ENCODE results near the gene CRIM1.

The CRIM1 gene

GRCh38 chr2:36490749-36491148 lies 135.2 kb downstream of the CRIM1 start:
- FAIRE-seq: no peak

- no peak for FAIRE-seq
These were observed 136.8 kb downstream of the CRIM1 start for GRCh38 chr2:36492216-36492945.

GRCh38 chr2:36493306-36493705 lies 137.7 kb downstream of the CRIM1 start:
- FAIRE-seq: no peak

- FAIRE-seq: peak; percentile 13
These were observed 142.1 kb downstream of the CRIM1 start for GRCh38 chr2:36497570-36498163.

- FAIRE-seq: no peak
These were observed 143.7 kb downstream of the CRIM1 start for GRCh38 chr2:36499128-36499820.

- FAIRE-seq: no peak
These were observed 144.5 kb downstream of the CRIM1 start for GRCh38 chr2:36500072-36500471.

GRCh38 chr2:36502081-36502480 lies 146.5 kb downstream of the CRIM1 start:
- no peak for FAIRE-seq

GRCh38 chr2:36507408-36507812 lies 151.8 kb downstream of the CRIM1 start:
- FAIRE-seq: no peak

GRCh38 chr2:36509075-36509474 lies 153.5 kb downstream of the CRIM1 start:
- no peak for FAIRE-seq

GRCh38 chr2:36511858-36512603 lies 156.5 kb downstream of the CRIM1 start:
- no peak for FAIRE-seq

- no peak for FAIRE-seq
These were observed 157.1 kb downstream of the CRIM1 start for GRCh38 chr2:36512705-36513104.

- FAIRE-seq: no peak
These were observed 158.1 kb downstream of the CRIM1 start for GRCh38 chr2:36513661-36514060.

- no peak for FAIRE-seq
These were observed 160.0 kb downstream of the CRIM1 start for GRCh38 chr2:36515538-36515937.

- no peak for FAIRE-seq
These were observed 160.7 kb downstream of the CRIM1 start for GRCh38 chr2:36516136-36516870.

- no peak for FAIRE-seq
These were observed 164.9 kb downstream of the CRIM1 start for GRCh38 chr2:36520431-36520830.

GRCh38 chr2:36523153-36523552 lies 167.6 kb downstream of the CRIM1 start:
- no peak for FAIRE-seq

GRCh38 chr2:36525245-36525644 lies 169.7 kb downstream of the CRIM1 start:
- FAIRE-seq: no peak

- no peak for FAIRE-seq
These were observed 170.6 kb downstream of the CRIM1 start for GRCh38 chr2:36526226-36526625.

- FAIRE-seq: no peak
These were observed 172.7 kb downstream of the CRIM1 start for GRCh38 chr2:36528274-36528673.

GRCh38 chr2:36528766-36529392 lies 173.3 kb downstream of the CRIM1 start:
- no peak for FAIRE-seq

- FAIRE-seq: no peak
These were observed 174.8 kb downstream of the CRIM1 start for GRCh38 chr2:36530178-36530982.
